ENCODE measurements around the gene CSNK1E. TPM values are rescaled to one million over a fixed set of nuclear protein-coding genes. Genes with fewer than 3 reads are reported as not detected.

The CSNK1E gene
- total and polyA plus RNA-seq, 9 of the 15 experiments (the other 6 are each of a cell fraction or from before 2014, with no cell fraction given), result 2.7 to 70.0 (median 41.3) TPM

DNA sequence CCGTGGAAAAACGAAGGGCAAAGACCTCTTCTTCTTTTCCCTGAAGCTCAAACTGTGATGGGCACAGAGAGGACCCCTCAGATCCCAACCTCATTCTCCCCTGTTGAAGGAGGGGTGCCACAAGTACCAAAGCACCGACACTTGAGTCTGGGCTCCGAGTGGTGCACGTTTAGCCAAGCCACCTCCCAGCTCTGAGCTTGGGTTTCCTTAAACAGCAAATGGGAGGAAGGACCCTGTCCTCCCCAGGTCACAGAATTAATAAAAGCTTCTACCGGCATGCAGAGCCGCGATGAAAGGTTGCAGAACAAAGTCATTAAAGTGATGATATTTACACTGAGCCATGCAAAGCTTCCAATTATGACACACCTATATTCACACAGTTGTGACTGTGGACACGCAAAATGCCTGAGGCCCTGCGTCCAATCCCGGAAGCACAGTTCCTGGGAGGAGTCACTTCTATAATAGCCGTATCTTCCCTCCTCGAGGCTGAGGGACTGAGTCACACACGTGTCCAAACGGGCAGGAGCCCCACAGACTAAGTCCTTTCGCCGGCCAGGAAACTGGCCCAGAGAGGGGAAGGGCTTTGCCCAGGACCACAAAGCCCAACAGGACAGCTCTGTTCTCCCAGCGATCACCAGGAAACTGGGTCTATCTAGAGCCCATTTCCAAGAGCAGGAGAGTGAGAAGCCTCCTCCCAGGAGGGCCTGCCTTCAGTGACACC lies 922 bp upstream of the CSNK1E start (continued):
- TF ChIP-seq, protein P1, sequence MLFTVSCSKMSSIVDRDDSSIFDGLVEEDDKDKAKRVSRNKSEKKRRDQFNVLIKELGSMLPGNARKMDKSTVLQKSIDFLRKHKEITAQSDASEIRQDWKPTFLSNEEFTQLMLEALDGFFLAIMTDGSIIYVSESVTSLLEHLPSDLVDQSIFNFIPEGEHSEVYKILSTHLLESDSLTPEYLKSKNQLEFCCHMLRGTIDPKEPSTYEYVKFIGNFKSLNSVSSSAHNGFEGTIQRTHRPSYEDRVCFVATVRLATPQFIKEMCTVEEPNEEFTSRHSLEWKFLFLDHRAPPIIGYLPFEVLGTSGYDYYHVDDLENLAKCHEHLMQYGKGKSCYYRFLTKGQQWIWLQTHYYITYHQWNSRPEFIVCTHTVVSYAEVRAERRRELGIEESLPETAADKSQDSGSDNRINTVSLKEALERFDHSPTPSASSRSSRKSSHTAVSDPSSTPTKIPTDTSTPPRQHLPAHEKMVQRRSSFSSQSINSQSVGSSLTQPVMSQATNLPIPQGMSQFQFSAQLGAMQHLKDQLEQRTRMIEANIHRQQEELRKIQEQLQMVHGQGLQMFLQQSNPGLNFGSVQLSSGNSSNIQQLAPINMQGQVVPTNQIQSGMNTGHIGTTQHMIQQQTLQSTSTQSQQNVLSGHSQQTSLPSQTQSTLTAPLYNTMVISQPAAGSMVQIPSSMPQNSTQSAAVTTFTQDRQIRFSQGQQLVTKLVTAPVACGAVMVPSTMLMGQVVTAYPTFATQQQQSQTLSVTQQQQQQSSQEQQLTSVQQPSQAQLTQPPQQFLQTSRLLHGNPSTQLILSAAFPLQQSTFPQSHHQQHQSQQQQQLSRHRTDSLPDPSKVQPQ (CRISPR knock-in tag; IDR thresholded peaks at IDR 0.05; ENCODE audit: borderline replicate concordance), result no peak
- TF ChIP-seq KLF6 (CRISPR knock-in tag; IDR thresholded peaks at IDR 0.05; ENCODE audit: borderline replicate concordance), result no peak; the same call in 1 of the 2 replicates
- no peak for TF ChIP-seq MAFK (IDR thresholded peaks at IDR 0.05; ENCODE audit: low read length)
- no peak for TF ChIP-seq TFE3 (CRISPR knock-in tag; IDR thresholded peaks at IDR 0.05)
- no peak for TF ChIP-seq KLF16 (IDR thresholded peaks at IDR 0.05)
- TF ChIP-seq POLR2H (tag; IDR thresholded peaks at IDR 0.05; ENCODE audit: low read depth), result peak; percentile 35; the same call in 1 of the 2 replicates
- TF ChIP-seq NR4A1 (CRISPR knock-in tag; IDR thresholded peaks at IDR 0.05), result 0 out of 2 replicates have a peak, but pooled peaks have one; percentile 41
- 0 out of 2 replicates have a peak, but pooled peaks have one; percentile 45 for TF ChIP-seq NR4A1 (tag; IDR thresholded peaks at IDR 0.05)
- peak; percentile 72 for TF ChIP-seq FOSL1 (tag; conservative IDR thresholded peaks at IDR 0.05)
- TF ChIP-seq ETV5 (CRISPR knock-in tag; IDR thresholded peaks at IDR 0.05; ENCODE audit: low read depth), result peak; percentile 37; the same call in 1 of the 2 replicates
- no peak for TF ChIP-seq PTBP1 (IDR thresholded peaks at IDR 0.05; ENCODE audit: low read depth, low read length)
- no peak for TF ChIP-seq FUS (optimal IDR thresholded peaks at IDR 0.05; ENCODE audit: low read depth, low read length)
- TF ChIP-seq GTF2F1 (IDR thresholded peaks at IDR 0.05; ENCODE audit: low read depth, low read length), result no peak
- TF ChIP-seq C11orf30 (IDR thresholded peaks at IDR 0.05; ENCODE audit: low read depth), result no peak
- TF ChIP-seq ZNF79 (CRISPR knock-in tag; IDR thresholded peaks at IDR 0.05; ENCODE audit: low read depth), result no peak
- no peak for TF ChIP-seq MCM5 (IDR thresholded peaks at IDR 0.05; ENCODE audit: low read depth)
- TF ChIP-seq ZBTB33 (CRISPR knock-in tag; IDR thresholded peaks at IDR 0.05), result no peak
- TF ChIP-seq, protein P2, sequence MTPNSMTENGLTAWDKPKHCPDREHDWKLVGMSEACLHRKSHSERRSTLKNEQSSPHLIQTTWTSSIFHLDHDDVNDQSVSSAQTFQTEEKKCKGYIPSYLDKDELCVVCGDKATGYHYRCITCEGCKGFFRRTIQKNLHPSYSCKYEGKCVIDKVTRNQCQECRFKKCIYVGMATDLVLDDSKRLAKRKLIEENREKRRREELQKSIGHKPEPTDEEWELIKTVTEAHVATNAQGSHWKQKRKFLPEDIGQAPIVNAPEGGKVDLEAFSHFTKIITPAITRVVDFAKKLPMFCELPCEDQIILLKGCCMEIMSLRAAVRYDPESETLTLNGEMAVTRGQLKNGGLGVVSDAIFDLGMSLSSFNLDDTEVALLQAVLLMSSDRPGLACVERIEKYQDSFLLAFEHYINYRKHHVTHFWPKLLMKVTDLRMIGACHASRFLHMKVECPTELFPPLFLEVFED (CRISPR knock-in tag; conservative IDR thresholded peaks at IDR 0.05), result no peak
- TF ChIP-seq PTTG1 (tag; IDR thresholded peaks at IDR 0.05; ENCODE audit: low read depth), result no peak
